ENCODE measurements around the gene GOLGA5.
A peak's percentile ranks its signal among the peaks of the same experiment; 100 is the strongest.
"Not testable (repeated sequence)": the region's sequence is repeated elsewhere in the genome, so short reads cannot be mapped to it uniquely, and the experiment has no call there.

The GOLGA5 gene, protein sequence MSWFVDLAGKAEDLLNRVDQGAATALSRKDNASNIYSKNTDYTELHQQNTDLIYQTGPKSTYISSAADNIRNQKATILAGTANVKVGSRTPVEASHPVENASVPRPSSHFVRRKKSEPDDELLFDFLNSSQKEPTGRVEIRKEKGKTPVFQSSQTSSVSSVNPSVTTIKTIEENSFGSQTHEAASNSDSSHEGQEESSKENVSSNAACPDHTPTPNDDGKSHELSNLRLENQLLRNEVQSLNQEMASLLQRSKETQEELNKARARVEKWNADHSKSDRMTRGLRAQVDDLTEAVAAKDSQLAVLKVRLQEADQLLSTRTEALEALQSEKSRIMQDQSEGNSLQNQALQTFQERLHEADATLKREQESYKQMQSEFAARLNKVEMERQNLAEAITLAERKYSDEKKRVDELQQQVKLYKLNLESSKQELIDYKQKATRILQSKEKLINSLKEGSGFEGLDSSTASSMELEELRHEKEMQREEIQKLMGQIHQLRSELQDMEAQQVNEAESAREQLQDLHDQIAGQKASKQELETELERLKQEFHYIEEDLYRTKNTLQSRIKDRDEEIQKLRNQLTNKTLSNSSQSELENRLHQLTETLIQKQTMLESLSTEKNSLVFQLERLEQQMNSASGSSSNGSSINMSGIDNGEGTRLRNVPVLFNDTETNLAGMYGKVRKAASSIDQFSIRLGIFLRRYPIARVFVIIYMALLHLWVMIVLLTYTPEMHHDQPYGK

DNA sequence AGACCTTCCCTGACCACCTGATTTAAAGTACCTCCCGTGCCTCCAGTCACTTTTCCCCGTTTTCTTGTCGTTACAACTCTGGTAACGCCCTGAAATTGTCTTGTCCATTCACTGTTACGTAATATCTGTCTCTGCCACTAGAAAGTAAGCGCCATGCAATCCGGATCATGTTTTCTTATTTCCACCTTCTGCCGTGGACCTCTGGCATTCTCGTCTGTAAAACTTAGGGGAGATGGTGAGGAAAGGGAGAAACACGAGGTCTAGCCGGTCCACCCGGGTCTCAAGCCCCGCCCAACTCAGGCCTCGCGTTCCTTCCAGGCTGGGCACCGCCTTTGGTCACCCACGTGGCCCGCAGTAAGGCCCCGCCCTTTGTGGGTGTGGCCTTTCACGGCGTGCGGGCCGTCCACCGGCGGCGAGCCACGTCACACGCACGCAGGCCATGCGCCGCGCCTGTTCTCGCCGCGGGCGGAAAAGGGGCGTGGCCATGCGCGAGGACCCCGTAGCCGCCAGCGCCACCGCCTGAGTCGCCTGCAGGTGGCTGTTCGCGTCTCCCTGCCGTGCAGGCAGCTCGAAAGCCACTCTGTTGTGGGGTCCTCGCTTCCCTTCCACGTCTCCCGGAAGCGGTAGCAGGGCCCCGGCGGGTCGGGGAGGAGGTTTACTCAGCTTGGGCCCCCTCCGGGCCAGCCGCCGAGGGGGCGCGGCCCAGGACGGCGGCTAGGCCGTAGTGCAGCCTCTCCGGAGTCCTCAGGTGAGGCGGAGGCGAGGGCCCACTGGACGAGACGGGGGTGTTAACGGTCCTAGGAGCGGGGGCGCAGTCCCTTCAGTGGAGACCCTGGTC is at the start of gene GOLGA5:
Gene GOLGA5 (plus strand): TSS at position 597 of the 838 bp plus-strand sequence. CDS start 3,133 bp downstream, outside the sequence.
- Histone ChIP-seq H3K9me3 (ENCODE audit: control insufficient read depth, insufficient read depth, low read length) (peaks cover 3% of the 10 kb centered on the region; the same call in 1 of the 2 replicates), H3K36me3 (ENCODE audit: insufficient read depth, low read length) (peaks cover 6% of the 10 kb centered on the region), H3K9ac (ENCODE audit: low read depth, low read length) (peak within 1 kb of the TSS; percentile 68), H3K4me1 (ENCODE audit: insufficient read depth, low read length) (peaks cover 4% of the 10 kb centered on the region; the same call in 1 of the 2 replicates)

GRCh38 chr14:92747701-92748258 is 46.3 kb upstream of the GOLGA5 start:
- Histone ChIP-seq H3K36me3 (ENCODE audit: insufficient read depth, low read length) (no peaks in the 10 kb centered on the region), H3K9me3 (ENCODE audit: control insufficient read depth, insufficient read depth, low read length) (no peaks in the 10 kb centered on the region), H3K4me1 (ENCODE audit: insufficient read depth, low read length) (no peaks in the 10 kb centered on the region), H3K9ac (ENCODE audit: low read depth, low read length) (peak overlapping the region; percentile 95)

- Histone ChIP-seq H3K36me3 (ENCODE audit: insufficient read depth, low read length) (no peaks in the 10 kb centered on the region), H3K9me3 (ENCODE audit: control insufficient read depth, insufficient read depth, low read length) (no peaks in the 10 kb centered on the region), H3K4me1 (ENCODE audit: insufficient read depth, low read length) (no peaks in the 10 kb centered on the region), H3K9ac (ENCODE audit: low read depth, low read length) (peak within 1 kb of the TSS; percentile 95)
These were observed 45.7 kb upstream of the GOLGA5 start, which contains the start of gene LGMN for GRCh38 chr14:92748259-92749016. Gene LGMN, minus strand, starts transcription at chr14:92748627. Its CDS starts 15,841 bp downstream, at chr14:92732786.

DNA sequence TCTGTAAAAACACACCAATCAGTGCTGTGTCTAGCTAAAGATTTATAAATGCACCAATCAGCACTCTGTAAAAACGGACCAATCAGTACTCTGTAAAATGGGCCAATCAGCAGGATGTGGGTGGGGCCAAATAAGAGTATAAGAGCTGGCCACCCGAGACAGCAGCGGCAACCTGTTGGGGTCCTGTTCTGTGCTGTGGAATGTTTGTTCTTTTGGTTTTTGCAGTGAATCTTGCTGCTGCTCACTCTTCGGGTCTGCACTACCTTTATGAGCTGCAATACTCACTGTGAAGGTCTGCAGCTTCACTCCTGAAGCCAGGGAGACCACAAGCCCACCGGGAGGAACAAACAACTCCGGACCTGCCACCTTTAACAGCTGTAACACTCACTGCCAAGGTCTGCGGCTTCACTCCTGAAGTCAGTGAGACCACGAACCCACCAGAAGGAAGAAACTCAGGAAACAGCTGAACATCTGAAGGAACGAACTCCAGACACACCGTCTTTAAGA is 43.8 kb upstream of the GOLGA5 start:
- not testable (repeated sequence) for H3K9ac ChIP-seq (ENCODE audit: low read depth, low read length); H3K4me1 ChIP-seq (ENCODE audit: insufficient read depth, low read length); H3K36me3 ChIP-seq (ENCODE audit: insufficient read depth, low read length); H3K9me3 ChIP-seq (ENCODE audit: control insufficient read depth, insufficient read depth, low read length)

GRCh38 chr14:92750994-92751400 is 43.1 kb upstream of the GOLGA5 start:
- Histone ChIP-seq H3K36me3 (ENCODE audit: insufficient read depth, low read length) (no peaks in the 10 kb centered on the region), H3K9ac (ENCODE audit: low read depth, low read length) (no peak overlapping the region), H3K4me1 (ENCODE audit: insufficient read depth, low read length) (no peaks in the 10 kb centered on the region), H3K9me3 (ENCODE audit: control insufficient read depth, insufficient read depth, low read length) (no peaks in the 10 kb centered on the region)

DNA sequence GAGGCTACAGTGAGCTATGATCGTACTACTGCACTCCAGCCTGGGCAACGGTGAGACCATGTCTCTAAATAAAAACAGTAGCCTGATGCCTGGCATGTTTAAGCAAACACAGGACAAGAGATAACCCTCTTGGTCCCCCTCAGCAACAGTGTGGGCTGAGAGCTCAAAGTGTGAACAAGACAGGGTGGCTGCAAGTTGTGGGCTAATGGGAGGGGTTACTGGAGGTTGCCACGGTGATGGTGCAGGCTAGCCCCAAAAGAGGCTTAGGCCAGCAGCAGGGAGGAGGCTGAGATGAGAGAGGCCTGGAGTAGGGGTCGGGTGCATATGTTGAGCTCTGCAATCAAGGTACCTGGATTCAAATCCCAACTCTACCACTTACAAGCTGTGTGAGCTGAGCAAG is 42.3 kb upstream of the GOLGA5 start:
- H3K9ac ChIP-seq (ENCODE audit: low read depth, low read length): no peak overlapping the region
- no peaks in the 10 kb centered on the region for H3K36me3 ChIP-seq (ENCODE audit: insufficient read depth, low read length)
- H3K9me3 ChIP-seq (ENCODE audit: control insufficient read depth, insufficient read depth, low read length): no peaks in the 10 kb centered on the region
- no peaks in the 10 kb centered on the region for H3K4me1 ChIP-seq (ENCODE audit: insufficient read depth, low read length)

- H3K9ac ChIP-seq (ENCODE audit: low read depth, low read length): no peak overlapping the region
- no peaks in the 10 kb centered on the region for H3K9me3 ChIP-seq (ENCODE audit: control insufficient read depth, insufficient read depth, low read length)
- H3K36me3 ChIP-seq (ENCODE audit: insufficient read depth, low read length): no peaks in the 10 kb centered on the region
- H3K4me1 ChIP-seq (ENCODE audit: insufficient read depth, low read length): no peaks in the 10 kb centered on the region
These were observed 40.9 kb upstream of the GOLGA5 start for GRCh38 chr14:92753250-92753649.

DNA sequence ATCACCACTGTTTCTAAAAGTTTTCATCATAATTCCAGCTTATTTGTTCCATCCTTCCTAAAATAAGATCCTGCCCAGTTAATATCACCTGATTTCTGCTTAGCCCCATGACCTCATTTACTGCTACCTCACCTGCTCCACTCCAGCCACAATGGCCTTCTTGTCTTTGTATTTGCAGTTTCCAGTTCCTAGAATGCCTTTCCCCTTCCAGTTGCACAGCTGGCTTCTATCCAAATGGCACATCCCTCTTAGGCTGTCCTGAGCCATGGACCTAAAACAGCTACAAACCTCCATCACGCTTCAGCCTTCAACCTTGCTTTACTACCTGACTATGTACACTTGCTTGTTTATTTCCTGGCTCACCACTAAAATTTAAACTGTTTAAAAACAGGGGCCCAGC is 39.1 kb upstream of the GOLGA5 start:
- no peaks in the 10 kb centered on the region for H3K36me3 ChIP-seq (ENCODE audit: insufficient read depth, low read length)
- no peaks in the 10 kb centered on the region for H3K4me1 ChIP-seq (ENCODE audit: insufficient read depth, low read length)
- H3K9ac ChIP-seq (ENCODE audit: low read depth, low read length): no peak overlapping the region
- H3K9me3 ChIP-seq (ENCODE audit: control insufficient read depth, insufficient read depth, low read length): no peaks in the 10 kb centered on the region

- H3K9me3 ChIP-seq (ENCODE audit: control insufficient read depth, insufficient read depth, low read length): no peaks in the 10 kb centered on the region
- no peak overlapping the region for H3K9ac ChIP-seq (ENCODE audit: low read depth, low read length)
- no peaks in the 10 kb centered on the region for H3K4me1 ChIP-seq (ENCODE audit: insufficient read depth, low read length)
- no peaks in the 10 kb centered on the region for H3K36me3 ChIP-seq (ENCODE audit: insufficient read depth, low read length)
These were observed 38.6 kb upstream of the GOLGA5 start for GRCh38 chr14:92755495-92755894.

DNA sequence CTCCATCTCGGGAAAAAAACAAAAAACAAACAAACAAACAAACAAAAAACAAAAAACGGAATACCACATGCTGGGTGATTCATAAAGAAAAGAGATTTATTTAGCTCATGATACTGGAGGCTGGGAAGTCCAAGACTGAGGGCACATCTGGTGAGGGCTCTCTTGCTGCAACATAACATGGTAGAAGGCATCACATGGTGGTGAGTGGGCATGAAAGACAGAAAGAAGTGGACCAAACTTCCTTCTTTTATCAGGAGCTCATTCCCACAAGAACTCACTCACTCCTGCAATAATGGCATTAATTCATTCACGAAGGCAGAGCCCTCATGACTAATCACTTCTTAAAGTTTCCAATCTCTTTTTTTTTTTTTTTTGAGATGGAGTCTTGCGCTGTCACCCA is 37.7 kb upstream of the GOLGA5 start:
- Histone ChIP-seq H3K9ac (ENCODE audit: low read depth, low read length) (no peak overlapping the region), H3K36me3 (ENCODE audit: insufficient read depth, low read length) (no peaks in the 10 kb centered on the region), H3K9me3 (ENCODE audit: control insufficient read depth, insufficient read depth, low read length) (no peaks in the 10 kb centered on the region), H3K4me1 (ENCODE audit: insufficient read depth, low read length) (no peaks in the 10 kb centered on the region)

DNA sequence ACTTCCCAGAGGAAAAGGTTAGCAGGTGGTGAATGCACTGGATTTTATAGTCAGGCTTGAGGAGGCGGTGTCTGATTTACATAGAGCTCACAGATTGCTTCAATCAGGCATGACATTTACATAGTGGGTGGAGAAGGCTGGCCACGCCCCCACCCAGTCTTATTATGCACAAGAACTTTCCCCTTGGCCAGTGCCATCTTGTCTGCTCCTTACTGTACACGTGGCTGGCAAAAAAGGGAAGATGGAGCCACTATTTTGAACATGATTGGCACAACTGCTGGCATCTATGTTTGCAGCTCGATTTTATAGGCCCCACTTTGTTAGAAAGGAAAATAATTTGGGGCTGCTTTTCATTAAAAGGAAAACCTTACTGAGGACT is 34.8 kb upstream of the GOLGA5 start:
- no peaks in the 10 kb centered on the region for H3K9me3 ChIP-seq (ENCODE audit: control insufficient read depth, insufficient read depth, low read length)
- H3K36me3 ChIP-seq (ENCODE audit: insufficient read depth, low read length): no peaks in the 10 kb centered on the region
- no peak overlapping the region for H3K9ac ChIP-seq (ENCODE audit: low read depth, low read length)
- no peaks in the 10 kb centered on the region for H3K4me1 ChIP-seq (ENCODE audit: insufficient read depth, low read length)

DNA sequence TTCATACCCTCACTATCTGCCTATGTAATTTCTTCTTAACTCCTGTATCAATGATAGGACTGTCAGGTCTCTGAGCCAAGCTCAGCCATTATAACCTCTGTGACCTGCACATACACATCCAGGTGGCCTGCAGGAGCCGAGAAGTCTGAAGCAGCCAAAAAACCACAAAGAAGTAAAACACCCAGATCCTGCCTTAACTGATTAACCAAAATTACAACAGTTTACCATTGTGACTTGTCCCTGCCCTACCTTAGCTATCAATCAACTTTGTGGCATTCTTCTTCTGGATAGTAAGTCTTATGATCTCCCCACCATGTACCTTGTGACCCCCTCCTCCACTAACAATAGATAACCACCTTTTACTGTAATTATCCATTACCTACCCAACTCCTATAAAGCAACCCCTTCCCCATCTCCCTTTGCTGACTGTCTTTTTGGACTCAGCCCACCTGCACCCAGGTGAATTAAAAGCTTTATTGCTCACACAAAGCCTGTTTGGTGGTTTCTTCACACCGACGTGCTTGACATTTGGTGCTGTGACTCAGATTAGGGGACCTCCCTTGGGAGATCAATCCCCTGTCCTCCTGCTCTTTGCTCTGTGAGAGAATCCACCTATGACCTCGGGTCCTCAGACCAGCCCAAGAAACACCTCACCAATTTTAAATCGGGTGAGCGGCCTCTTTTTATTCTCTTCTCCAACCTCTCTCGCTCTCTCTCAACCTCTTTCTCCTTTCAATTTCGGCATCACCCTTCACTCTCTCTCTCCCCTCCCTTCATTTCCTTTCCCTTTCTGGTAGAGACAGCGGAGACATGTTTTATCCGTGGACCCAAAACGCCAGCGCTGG is 34.2 kb upstream of the GOLGA5 start:
- no peaks in the 10 kb centered on the region for H3K36me3 ChIP-seq (ENCODE audit: insufficient read depth, low read length)
- H3K9me3 ChIP-seq (ENCODE audit: control insufficient read depth, insufficient read depth, low read length): no peaks in the 10 kb centered on the region
- no peak overlapping the region for H3K9ac ChIP-seq (ENCODE audit: low read depth, low read length)
- no peaks in the 10 kb centered on the region for H3K4me1 ChIP-seq (ENCODE audit: insufficient read depth, low read length)

- H3K9me3 ChIP-seq (ENCODE audit: control insufficient read depth, insufficient read depth, low read length): no peaks in the 10 kb centered on the region
- H3K4me1 ChIP-seq (ENCODE audit: insufficient read depth, low read length): no peaks in the 10 kb centered on the region
- H3K36me3 ChIP-seq (ENCODE audit: insufficient read depth, low read length): no peaks in the 10 kb centered on the region
- H3K9ac ChIP-seq (ENCODE audit: low read depth, low read length): no peak overlapping the region
These were observed 33.6 kb upstream of the GOLGA5 start for GRCh38 chr14:92760524-92760805.

Data from ES-I3 (cell line).